ENCODE measurements around the gene AAMDC.
"Not testable (repeated sequence)": the region's sequence is repeated elsewhere in the genome, so short reads cannot be mapped to it uniquely, and the experiment has no call there.

The AAMDC gene

GRCh38 chr11:77886401-77886800, 65.5 kb downstream of the AAMDC start:
- DNase-seq (ENCODE audit: low read depth in 2 of 2), result no peak

DNA sequence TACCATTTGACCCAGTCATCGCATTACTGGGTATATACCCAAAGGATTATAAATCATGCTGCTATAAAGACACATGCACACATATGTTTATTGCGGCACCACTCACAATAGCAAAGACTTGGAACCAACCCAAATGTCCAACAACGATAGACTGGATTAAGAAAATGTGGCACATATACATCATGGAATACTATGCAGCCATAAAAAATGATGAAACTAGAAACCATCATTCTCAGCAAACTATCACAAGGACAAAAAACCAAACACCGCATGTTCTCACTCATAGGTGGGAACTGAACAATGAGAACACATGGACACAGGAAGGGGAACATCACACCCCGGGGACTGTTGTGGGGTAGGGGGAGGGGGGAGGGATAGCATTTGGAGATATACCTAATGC, 68.1 kb downstream of the AAMDC start:
- DNase-seq (ENCODE audit: low read depth in 2 of 2), result not testable (repeated sequence)

- DNase-seq (ENCODE audit: low read depth in 2 of 2), result not testable (repeated sequence)
Measured at GRCh38 chr11:77890100-77890614, 69.2 kb downstream of the AAMDC start.

DNA sequence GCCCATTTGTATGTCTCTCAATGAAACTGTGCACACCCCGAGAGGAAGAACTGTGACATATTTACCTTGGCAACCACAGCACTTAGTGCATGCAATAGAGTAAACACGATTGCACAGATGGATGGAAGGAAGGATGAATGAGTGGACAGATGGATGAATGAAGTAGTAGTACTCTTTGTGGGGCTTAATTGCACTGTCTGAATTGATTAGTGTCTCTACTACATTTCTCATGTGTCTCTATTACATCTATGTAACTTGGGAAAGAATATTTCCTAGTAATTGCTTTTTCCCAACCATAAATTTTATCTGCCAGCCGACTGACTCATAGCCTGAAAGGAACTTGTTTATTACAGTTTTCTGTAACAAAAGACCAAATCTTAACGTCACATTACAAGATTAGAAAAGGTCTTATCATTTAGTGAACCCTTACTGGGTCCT, 69.7 kb downstream of the AAMDC start:
- not testable (repeated sequence) for DNase-seq (ENCODE audit: low read depth in 2 of 2)

GRCh38 chr11:77891256-77891655, 70.3 kb downstream of the AAMDC start:
- not testable (repeated sequence) for DNase-seq (ENCODE audit: low read depth in 2 of 2)

DNA sequence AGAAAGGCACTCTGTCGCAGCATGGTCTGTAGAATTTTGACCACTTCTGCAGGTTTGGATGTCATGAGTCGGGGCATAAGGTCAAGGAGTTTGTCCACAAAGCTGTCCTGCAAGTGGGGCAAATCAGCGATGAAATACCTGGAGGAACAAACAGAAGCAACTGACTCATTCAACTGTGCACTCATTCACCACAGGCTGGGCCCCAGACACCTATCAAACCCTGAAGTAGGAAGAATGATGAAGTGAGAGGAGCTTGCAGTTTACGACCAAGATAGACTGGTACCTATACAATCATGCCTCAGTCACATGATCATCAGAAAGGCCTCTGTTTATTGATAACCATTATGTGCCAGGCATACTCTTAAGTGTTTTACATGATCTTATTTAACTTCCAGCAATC, 70.8 kb downstream of the AAMDC start:
- not testable (repeated sequence) for DNase-seq (ENCODE audit: low read depth in 2 of 2)

DNA sequence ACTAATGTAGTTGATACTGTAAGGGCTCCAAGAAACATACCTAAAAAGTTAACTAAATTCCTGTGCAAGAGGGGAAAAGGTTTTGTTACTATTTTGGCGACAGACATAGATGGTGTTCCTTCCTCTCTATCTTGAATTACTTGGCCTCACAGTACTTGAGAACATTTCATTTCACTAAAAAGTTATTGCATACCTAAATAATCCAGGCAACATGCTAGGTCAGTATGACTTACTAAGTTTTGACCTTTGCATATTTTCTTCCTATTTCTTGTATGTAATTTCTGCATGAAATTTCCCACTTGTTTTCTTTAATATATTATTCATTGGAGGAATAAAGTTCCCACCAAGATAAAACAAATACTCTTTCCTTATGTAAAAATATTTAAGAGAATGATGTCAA, 74.0 kb downstream of the AAMDC start:
- not testable (repeated sequence) for DNase-seq (ENCODE audit: low read depth in 2 of 2)

DNA sequence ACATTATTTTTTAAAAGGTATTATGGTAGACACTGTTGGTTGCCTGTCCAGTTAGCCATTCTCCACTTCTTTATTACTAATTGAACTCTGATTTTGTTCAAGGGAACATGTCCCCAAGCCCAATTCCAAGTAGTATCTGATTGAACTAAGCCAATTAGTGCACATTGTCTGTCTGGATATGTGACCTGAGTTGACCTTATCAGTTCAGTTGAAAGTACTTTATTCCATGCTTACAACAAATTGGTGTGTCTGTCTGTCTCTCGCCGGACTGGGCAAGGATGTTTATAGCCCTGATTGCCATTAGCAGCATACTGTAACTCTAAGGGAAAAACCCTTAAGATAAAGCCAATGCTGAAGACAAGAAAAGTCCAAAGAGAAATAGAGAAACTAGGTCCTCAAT, 87.9 kb downstream of the AAMDC start:
- no peak for DNase-seq (ENCODE audit: low read depth in 2 of 2)

DNA sequence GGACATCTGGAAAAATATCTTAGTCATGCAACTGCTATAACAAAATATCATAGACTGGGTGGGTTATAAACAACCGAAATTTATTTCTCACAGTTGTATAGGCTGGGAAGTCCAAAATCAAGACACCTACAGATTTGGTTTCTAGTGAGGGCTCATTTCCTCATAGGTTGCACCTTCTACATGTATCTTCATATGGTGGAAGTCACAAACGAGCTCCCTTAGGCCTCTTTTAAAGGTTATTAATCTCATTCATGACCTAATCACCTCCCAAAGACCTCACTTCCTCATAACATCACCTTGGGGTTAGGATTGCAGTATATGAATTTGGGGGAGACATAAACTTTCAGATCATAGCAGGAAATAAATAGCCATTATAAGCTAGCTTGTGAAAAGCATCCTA, 88.3 kb downstream of the AAMDC start:
- no peak for DNase-seq (ENCODE audit: low read depth in 2 of 2)

DNA sequence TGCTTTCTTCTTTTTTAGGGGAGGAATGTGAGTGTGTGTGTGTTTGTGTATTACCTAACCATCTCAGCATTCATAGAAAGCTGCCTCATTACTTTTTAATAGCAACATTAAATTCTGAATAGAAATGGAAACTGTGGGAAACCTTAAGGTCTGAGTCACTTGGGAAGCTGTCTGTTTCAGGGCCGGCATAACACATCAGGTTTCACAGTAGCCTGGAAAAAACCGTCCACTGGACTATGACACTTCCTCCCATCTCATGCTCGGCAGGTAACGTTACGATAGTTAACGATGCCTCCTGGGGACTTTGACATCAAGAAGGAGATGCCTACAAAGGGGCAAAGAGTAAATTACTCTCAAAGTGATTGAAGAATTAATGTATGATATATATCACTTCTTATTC, 89.9 kb downstream of the AAMDC start:
- DNase-seq (ENCODE audit: low read depth in 2 of 2), result not testable (repeated sequence)

- DNase-seq (ENCODE audit: low read depth in 2 of 2), result not testable (repeated sequence)
Measured at GRCh38 chr11:77913608-77914306, 92.8 kb downstream of the AAMDC start.

GRCh38 chr11:77914307-77914791, 93.4 kb downstream of the AAMDC start:
- not testable (repeated sequence) for DNase-seq (ENCODE audit: low read depth in 2 of 2)

DNA sequence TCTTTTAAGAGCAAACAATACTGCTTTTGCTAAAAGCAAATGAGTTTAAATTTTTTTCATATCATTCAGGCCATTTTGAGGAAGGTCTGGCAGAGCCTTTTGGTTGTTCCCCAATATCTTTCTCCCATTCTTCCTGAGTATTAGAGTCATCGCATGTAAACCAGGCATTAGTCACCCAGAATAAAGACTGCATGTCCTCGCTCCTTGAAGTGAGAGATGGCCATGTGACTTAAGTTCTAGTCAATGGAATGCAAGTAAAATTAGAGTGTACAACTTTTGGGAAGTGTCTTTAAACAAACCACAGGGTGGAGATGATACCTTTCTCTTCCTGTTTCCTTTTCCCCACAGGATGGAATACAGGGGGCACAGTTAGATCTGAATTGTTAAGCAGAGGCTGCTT, 96.8 kb downstream of the AAMDC start:
- not testable (repeated sequence) for DNase-seq (ENCODE audit: low read depth in 2 of 2)

Data from stimulated activated CD4-positive, alpha-beta T cell treated with anti-CD3 and anti-CD28 coated beads, Interleukin-12 subunit alpha, Interleukin-12 subunit beta, amount 100 ng/mL, for 24 hours (primary cell).